ACC112 (cell line): Measurements from ENCODE around the gene LEFTY1.
A peak's percentile ranks its signal among the peaks of the same experiment; 100 is the strongest.

Source experiments
- H2AFZ ChIP-seq: fragments of 200-600 bp; sonication (generic); one replicate; pipeline ENCODE4 v1.6.0; 2017; ENCODE audit warnings: antibody characterized with exemption, low read length; ENCODE audit not compliant: unreplicated experiment
- H3K27ac ChIP-seq: fragments of 200-600 bp; sonication (generic); 2 replicates; pipeline ENCODE4 v1.5.1; 2014; ENCODE audit warnings: low read depth, mild to moderate bottlenecking, antibody characterized with exemption, low read length, moderate library complexity
- H3K27me3 ChIP-seq: fragments of 200-600 bp; sonication (generic); 2 replicates; pipeline ENCODE4 v1.6.1; 2014; ENCODE audit warnings: mild to moderate bottlenecking, antibody characterized with exemption, low read length, moderate library complexity, mixed read lengths; ENCODE audit not compliant: insufficient read depth
- H3K36me3 ChIP-seq: fragments of 200-600 bp; sonication (generic); 2 replicates; pipeline ENCODE4 v1.6.1; 2016; ENCODE audit warnings: mild to moderate bottlenecking, antibody characterized with exemption, low read length, moderate library complexity, mixed read lengths; ENCODE audit not compliant: insufficient read depth
- H3K4me1 ChIP-seq: fragments of 200-600 bp; sonication (generic); one replicate; pipeline ENCODE4 v1.6.1; 2016; ENCODE audit warnings: low read length, mixed read lengths; ENCODE audit not compliant: insufficient read depth, unreplicated experiment, control insufficient read depth
- H3K4me3 ChIP-seq: fragments of 200-600 bp; sonication (generic); 2 replicates; pipeline ENCODE4 v1.5.1; 2014; ENCODE audit warnings: mild to moderate bottlenecking, low read depth, low read length
- H3K79me2 ChIP-seq: fragments of 200-600 bp; sonication (generic); one replicate; pipeline ENCODE4 v1.6.0; 2016; ENCODE audit warnings: low read length; ENCODE audit not compliant: control insufficient read depth, unreplicated experiment, insufficient read depth

LEFTY1 gene

GRCh38 chr1:225880222-225880588 is 8.7 kb downstream of the LEFTY1 start:
- Histone ChIP-seq H3K4me1 (peaks cover 27% of the 10 kb centered on the region), H3K27me3 (no peaks in the 10 kb centered on the region), H3K36me3 (no peaks in the 10 kb centered on the region), H2AFZ (no peak overlapping the region), H3K4me3 (no peak overlapping the region), H3K79me2 (peaks cover 19% of the 10 kb centered on the region), H3K27ac (no peak overlapping the region)

GRCh38 chr1:225879521-225880221 is 9.3 kb downstream of the LEFTY1 start:
- H3K79me2 ChIP-seq = peaks cover 19% of the 10 kb centered on the region
- H3K4me3 ChIP-seq = no peak overlapping the region

GRCh38 chr1:225878282-225878681 is 10.7 kb downstream of the LEFTY1 start:
- no peak overlapping the region for H2AFZ ChIP-seq
- no peaks in the 10 kb centered on the region for H3K27me3 ChIP-seq
- no peak overlapping the region for H3K27ac ChIP-seq
- no peaks in the 10 kb centered on the region for H3K36me3 ChIP-seq
- H3K4me3 ChIP-seq = no peak overlapping the region
- H3K4me1 ChIP-seq = peaks cover 24% of the 10 kb centered on the region
- H3K79me2 ChIP-seq = peaks cover 19% of the 10 kb centered on the region

More at GRCh38 chr1:225879521-225880221, 9.3 kb downstream of the LEFTY1 start:
- Histone ChIP-seq H3K27ac (no peak overlapping the region), H2AFZ (no peak overlapping the region), H3K4me1 (peaks cover 27% of the 10 kb centered on the region), H3K36me3 (no peaks in the 10 kb centered on the region), H3K27me3 (no peaks in the 10 kb centered on the region)

- Histone ChIP-seq H2AFZ (no peak overlapping the region), H3K27me3 (no peaks in the 10 kb centered on the region), H3K4me1 (peaks cover 24% of the 10 kb centered on the region), H3K27ac (no peak overlapping the region), H3K36me3 (no peaks in the 10 kb centered on the region), H3K4me3 (no peak overlapping the region), H3K79me2 (peaks cover 19% of the 10 kb centered on the region)
These were observed 11.4 kb downstream of the LEFTY1 start for GRCh38 chr1:225877580-225877979.

GRCh38 chr1:225876900-225877510 is 11.9 kb downstream of the LEFTY1 start:
- H3K79me2 ChIP-seq = peaks cover 19% of the 10 kb centered on the region
- H3K4me1 ChIP-seq = peaks cover 25% of the 10 kb centered on the region
- no peak overlapping the region for H3K4me3 ChIP-seq
- H3K27ac ChIP-seq = no peak overlapping the region
- no peaks in the 10 kb centered on the region for H3K27me3 ChIP-seq
- no peaks in the 10 kb centered on the region for H3K36me3 ChIP-seq
- no peak overlapping the region for H2AFZ ChIP-seq

GRCh38 chr1:225875044-225875815 is 13.7 kb downstream of the LEFTY1 start:
- Histone ChIP-seq H3K4me1 (peaks cover 29% of the 10 kb centered on the region), H2AFZ (no peak overlapping the region), H3K79me2 (peaks cover 9% of the 10 kb centered on the region), H3K36me3 (0 out of 2 replicates have a peak, but pooled peaks cover 6% of the 10 kb centered on the region), H3K27ac (no peak overlapping the region), H3K4me3 (no peak overlapping the region), H3K27me3 (no peaks in the 10 kb centered on the region)

- Histone ChIP-seq H3K79me2 (peaks cover 1% of the 10 kb centered on the region), H3K27me3 (no peaks in the 10 kb centered on the region), H3K36me3 (0 out of 2 replicates have a peak, but pooled peaks cover 6% of the 10 kb centered on the region), H2AFZ (no peak overlapping the region), H3K4me1 (peaks cover 29% of the 10 kb centered on the region), H3K4me3 (no peak overlapping the region), H3K27ac (no peak overlapping the region)
These were observed 14.5 kb downstream of the LEFTY1 start for GRCh38 chr1:225874431-225874830.

GRCh38 chr1:225873281-225873850 is 15.6 kb downstream of the LEFTY1 start:
- H3K36me3 ChIP-seq = 0 out of 2 replicates have a peak, but pooled peaks cover 9% of the 10 kb centered on the region
- H3K79me2 ChIP-seq = no peaks in the 10 kb centered on the region
- no peak overlapping the region for H3K27ac ChIP-seq

GRCh38 chr1:225872075-225872430 is 16.9 kb downstream of the LEFTY1 start:
- Histone ChIP-seq H3K79me2 (no peaks in the 10 kb centered on the region), H3K36me3 (0 out of 2 replicates have a peak, but pooled peaks cover 9% of the 10 kb centered on the region), H3K4me1 (peaks cover 16% of the 10 kb centered on the region), H3K4me3 (no peak overlapping the region), H3K27ac (peak overlapping the region; percentile 21; the same call in 1 of the 2 replicates), H2AFZ (no peak overlapping the region), H3K27me3 (no peaks in the 10 kb centered on the region)

More at GRCh38 chr1:225873281-225873850, 15.6 kb downstream of the LEFTY1 start:
- no peak overlapping the region for H3K4me3 ChIP-seq
- no peaks in the 10 kb centered on the region for H3K27me3 ChIP-seq
- no peak overlapping the region for H2AFZ ChIP-seq
- H3K4me1 ChIP-seq = peaks cover 27% of the 10 kb centered on the region

- 0 out of 2 replicates have a peak, but pooled peaks cover 9% of the 10 kb centered on the region for H3K36me3 ChIP-seq
- no peak overlapping the region for H3K4me3 ChIP-seq
- H3K79me2 ChIP-seq = no peaks in the 10 kb centered on the region
- no peak overlapping the region for H2AFZ ChIP-seq
- H3K4me1 ChIP-seq = peaks cover 22% of the 10 kb centered on the region
- H3K27ac ChIP-seq = peak overlapping the region; percentile 21; the same call in 1 of the 2 replicates
- no peaks in the 10 kb centered on the region for H3K27me3 ChIP-seq
These were observed 17.4 kb downstream of the LEFTY1 start for GRCh38 chr1:225871359-225872074.
